HG02943 (cell line): ENCODE measurements around the gene TLN1.
A peak's percentile ranks its signal among the peaks of the same experiment; 100 is the strongest.

Experiments
- ATAC-seq: cut with Tn5 transposase; IDR thresholded peaks from one replicate; pipeline ENCODE4 v1.9.1; 2021; ENCODE audit warnings: mild to moderate bottlenecking, low read depth, moderate library complexity; ENCODE audit not compliant: unreplicated experiment

The TLN1 gene

DNA sequence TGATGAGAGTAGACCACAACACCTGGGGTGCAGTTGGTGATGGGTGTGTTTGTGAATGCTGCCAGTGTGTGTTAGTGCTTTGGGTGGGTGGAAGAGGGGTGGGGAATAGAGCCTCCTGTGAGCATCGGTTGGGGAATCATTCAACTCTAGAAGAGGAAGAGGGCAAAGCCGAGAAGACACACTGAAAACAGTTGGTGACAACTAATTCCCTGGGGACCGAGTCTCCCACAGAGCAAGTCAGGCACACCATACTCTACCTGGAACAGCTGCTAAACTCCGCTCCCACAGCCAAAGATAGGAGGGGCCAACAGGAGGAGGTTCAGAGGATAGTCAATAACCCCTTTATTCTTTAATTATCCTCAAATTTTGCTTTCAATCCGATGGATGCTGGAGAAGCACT lies 65.4 kb downstream of the TLN1 start:
- ATAC-seq = no peak

DNA sequence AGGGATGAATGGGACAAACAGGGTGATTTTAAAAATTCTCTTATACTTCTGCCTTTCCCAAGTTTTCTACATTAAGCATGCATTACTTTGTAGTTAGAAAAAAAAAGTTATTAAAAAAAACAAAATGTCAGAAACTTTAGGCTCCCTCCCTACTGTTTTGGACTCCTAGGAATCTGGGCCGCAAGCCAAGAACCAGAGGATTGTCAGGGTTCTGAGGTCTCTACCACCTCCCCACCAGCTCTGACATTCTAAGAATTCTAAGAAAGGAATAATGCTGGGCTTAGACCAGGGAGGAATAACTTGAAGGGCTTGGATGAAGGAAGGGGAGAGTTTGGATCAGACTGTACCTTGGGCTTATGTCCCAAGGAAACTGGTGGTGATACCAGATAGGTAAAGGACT lies 66.0 kb downstream of the TLN1 start:
- no peak for ATAC-seq

DNA sequence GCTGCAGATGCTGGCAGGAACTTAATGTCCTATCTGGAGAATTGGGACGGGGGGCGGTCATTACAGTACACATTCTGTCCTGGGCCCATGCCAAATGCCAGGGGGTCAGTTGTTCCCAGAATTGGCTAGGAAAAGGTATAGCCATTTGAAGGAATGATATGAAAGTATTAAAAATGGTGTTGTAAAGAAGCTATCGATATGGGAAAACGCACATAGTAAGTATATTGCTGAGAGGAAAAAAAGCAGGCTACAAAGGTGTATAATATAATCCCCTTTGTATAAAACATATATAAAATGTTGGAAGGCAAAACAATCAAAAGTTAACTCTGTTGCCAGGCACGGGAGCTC lies 66.5 kb downstream of the TLN1 start:
- ATAC-seq = no peak

DNA sequence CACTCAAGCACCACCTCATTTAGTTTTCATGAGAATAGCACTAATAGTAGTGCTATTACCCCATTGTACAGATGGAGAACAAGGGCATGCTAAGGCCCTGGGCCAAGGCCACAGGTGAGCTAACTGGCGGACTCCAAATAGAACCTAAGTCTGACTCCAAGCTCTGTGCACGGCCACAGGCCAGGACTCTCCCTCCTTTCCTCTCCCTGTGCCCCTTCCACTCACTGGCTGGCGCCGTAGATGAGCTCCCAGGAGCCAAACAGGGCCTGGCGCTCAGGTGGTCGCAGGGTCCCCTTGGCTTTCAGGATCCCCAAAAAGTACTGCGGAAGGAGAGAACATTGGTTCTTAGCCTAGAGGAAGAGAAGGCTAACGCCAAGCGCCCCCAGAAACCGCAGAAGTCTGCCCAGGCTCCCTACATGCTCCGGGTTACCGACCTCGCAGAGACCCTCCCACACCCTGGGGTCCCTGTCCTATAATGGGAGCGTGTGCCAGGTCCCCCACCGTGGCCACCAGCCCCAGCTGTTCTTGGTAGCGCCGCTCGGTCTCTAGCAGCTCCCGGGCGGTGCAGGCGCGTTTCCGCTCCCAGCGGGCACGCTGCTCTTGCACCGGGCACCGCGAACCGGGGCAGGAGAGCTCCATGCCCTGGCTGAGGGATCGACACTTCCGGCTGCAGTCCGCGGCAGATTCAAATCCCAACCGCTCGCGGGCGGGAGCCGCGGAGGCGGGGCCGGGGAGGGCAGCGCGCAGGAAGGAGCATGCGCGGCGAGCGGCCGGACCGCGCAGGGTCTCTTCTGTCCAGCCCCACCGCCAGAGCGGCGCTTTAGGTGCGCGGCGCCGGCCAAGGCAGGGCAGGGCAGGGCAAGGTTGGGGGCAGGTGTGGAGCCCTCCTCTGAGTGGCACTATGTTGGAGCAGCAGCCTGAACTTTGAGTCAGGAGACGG lies 67.2 kb downstream of the TLN1 start, which contains the start of gene ARHGEF39:
Gene ARHGEF39 (minus strand): TSS at position 665 of the 940 bp plus-strand sequence. CDS start 26 bp downstream, at position 639.
- ATAC-seq = no peak

DNA sequence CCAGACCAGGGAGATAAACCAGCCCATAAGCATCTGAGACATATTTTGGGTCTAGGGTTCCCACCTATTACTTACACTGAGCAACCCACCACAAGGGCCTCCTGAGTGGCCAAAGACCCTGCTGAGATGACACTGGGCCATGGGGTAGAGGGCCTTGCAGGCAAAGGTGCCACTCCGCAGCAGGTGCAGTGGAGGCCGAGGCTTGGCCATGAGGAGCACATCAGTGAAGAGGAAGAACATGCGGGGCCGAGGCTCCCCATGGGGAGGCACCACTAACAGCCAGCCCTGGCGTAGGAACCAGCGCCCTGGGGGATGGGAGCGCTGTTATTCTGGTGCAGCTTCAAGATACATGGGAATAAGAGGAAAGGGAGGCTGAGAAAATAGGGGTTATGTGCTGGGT lies 69.6 kb downstream of the TLN1 start:
- ATAC-seq = no peak

DNA sequence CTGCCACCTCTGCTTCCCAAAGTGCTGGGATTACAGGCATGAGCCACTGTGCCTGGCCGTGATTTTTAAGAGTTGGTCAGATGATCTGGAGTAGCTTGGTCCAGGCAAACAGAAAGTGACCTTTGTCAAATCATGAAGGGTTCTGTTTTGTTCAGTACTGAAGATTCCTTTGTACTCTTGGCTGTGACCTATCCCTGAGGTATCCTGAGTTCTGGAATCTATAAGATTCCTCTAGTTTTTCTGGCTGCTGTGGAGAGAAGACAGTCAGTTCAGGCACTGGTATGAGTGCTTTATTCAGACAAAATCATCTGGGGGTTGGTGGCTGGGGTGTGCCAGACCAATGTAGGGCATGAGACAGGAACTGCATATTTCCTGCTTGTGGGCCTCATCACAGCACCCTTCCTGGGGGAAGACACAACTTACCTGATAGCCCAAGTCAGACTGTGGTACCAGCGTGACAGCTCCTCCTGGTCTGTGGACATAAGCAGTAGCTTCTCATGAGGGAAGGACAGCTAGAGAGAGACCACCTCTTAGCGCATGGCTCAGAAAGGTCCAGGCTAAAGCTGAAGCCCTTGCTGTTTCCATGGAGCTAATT lies 70.1 kb downstream of the TLN1 start:
- no peak for ATAC-seq

DNA sequence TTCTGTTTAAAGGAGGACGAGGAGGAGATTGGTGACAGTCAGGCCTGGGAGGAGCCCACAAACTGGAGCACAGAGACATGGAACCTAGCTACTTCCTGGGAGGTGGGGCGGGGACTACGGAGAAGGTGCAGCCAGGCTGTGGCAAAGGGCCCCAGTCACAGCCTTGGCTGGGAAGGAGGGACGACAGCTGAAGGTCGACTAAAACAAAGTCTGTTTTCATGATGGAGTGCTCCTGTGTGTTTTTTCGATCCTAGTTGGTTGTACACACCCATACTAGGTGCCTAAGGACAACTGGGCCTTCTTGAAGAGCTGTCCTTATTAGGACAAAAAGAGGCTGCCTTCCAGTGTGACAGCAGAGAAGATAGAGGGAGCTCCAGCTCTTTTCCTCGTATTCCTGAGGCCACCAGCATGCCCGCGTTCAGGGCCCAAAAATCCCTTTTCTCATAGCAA lies 71.0 kb downstream of the TLN1 start:
- ATAC-seq = no peak

DNA sequence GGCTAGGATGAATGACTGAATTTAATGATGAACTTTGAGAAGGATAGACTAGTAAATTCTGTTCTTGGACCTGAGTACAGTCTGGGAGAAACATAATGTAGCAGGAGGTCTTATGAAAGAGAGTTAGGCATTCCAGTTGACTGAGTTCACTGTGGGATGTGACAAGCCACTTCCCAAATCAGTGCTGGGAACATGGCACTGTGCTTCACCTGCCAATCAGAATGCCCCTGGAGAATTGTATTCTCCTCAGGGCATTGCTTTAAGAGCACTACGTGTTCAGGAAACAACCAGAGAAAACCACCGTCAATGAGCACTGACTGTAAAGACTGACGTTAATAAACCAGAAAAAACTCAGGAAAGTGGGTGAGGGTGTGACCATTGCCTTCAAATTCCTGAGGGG lies 72.7 kb downstream of the TLN1 start:
- no peak for ATAC-seq

DNA sequence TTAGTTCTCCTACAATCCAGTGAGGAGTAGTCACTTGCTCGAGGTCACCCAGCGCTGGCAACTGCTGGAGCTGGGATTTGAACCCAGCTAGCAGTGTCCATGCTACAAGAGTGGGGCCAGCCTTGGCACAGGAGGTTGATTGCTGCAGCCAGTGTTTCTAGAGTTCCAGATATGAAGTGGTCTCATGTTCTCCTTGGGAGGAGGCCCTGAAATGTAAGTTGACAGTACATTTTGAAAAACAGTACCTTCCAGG lies 73.1 kb downstream of the TLN1 start:
- no peak for ATAC-seq

DNA sequence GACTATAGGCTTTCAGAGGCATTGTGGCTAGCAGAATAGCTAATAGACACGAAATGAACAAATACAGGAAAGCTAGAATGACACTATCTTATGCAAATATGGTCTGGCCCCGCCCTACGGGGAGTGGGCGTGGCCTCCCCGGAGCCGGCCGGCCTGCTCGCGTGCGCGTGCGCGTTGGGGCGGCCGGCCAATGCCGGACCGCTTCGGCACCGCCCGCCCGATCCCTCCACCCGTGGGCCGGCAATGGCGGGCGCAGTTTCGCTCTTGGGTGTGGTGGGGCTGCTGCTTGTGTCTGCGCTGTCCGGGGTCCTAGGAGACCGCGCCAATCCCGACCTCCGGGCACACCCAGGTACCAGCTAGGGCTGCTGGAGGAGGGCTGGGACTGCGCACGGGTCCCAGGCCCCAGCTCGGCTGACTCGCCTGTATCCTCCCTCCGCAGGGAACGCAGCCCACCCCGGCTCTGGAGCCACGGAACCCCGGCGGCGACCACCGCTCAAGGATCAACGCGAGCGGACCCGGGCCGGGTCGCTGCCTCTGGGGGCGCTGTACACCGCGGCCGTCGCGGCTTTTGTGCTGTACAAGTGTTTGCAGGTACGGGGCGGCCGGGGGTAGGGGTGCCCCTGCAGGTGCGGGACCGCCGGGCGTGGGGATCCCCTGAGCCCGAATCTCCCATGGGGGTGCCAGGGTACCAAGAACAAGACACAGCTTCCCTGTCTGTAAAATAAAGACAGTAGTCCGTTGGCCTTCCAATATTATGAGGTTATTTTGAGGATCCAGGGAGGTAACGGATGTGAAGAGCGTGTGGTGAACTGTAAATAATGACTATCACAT lies 73.6 kb downstream of the TLN1 start, which contains the start of gene CCDC107:
Gene CCDC107 (plus strand): TSS at position 156 of the 831 bp plus-strand sequence. CDS start 88 bp downstream, at position 244.
- ATAC-seq = peak; percentile 58

DNA sequence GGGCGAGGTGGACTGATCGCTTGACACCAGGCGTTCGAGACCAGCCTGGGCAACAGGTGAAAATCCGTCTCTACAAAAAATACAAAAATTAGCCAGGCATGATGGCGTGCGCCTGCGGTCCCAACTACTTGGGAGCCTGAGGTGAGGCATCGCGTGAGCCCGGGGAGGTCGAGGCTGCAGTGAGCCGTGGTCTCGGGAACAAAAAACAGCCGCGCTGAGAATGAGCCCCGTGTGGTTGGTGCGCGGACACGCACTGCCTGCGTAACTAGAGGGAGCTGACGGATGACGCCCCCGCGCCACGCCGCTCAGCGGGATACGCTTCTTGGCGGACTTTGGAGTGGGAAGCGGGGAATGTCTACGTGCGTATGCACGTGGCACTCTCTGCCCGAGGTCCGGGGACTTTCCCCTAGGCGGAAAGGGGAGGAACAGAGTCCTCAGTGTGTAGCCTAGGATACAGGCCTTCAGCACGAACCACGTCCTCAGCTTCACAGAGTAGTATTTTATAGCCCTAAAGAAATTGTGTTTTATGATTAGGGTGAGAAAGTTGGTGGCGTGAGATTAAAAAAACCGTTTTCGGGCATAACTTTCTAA lies 74.4 kb downstream of the TLN1 start, which contains the start of gene RMRP:
Gene RMRP (minus strand): TSS at position 474 of the 591 bp plus-strand sequence.
- ATAC-seq = peak; percentile 75

DNA sequence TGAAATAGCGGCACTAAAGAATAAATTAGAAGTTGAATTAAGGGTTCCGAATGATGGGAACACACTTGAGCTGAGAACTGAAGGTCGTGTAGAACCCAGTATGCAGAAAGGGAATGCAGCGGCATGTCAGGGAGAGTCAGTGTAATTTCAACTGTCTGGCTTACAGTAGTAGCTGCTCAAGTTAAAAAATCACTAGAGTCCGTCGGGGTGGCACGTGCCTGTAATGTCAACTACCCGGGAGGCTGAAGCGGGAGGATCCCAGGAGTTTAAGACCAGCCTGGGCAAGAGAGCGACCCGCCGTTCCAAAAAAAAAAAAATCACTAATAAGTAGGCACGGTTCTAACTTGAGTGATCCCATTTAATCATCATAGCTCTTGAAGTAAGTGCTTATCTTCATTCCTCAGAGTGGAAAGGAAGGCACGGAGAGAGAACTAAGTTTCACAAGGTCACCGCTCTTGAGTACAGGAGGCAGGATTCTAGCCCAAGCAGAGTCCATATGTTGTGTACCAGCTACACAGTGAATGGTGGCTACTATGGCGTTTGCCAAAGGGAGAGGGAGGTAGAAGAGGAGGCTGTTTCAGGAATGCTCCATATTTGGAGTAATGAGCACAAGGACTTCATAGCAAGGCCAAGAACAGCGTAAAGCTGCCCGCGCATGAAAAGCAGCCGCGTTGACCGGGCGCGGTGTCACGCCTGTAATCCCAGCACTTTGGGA lies 75.0 kb downstream of the TLN1 start:
- no peak for ATAC-seq

DNA sequence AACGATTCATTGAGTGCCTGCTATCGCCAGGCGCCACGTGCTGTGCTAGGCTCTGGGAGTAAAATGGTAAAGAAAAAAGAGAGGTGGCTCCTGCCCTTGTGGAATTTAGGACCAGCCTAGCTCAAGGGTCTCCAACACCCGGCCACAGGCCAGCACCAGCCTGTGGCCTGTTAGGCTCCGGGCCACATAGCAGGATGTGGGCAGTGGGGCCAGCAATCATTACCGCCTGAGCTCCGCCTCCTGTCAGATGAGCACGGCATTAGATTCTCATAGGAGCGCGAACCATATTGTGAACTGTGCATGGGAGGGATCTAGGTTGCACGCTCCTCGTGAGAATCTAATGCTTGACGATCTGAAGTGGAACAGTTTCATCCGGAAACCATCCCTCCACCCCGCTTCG lies 75.6 kb downstream of the TLN1 start:
- no peak for ATAC-seq

DNA sequence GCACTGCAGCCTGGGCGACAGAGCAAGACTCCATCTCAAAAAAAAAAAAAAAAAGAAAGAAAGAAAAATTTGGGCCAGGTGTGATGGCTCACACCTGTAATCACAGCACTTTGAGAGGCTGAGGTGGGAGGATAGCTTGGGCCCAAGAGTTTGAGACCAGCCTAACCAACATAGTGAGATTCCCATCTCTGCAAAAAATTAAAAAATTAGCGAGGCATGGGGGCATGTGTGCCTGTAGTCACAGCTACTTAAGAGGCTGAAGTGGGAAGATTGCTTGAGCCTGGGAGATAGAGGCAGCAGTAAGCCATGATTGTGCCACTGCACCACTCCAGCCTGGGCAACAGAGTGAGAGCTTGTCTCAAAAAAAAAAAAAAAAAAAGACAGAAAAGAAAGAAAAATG lies 78.4 kb downstream of the TLN1 start:
- ATAC-seq = no peak

DNA sequence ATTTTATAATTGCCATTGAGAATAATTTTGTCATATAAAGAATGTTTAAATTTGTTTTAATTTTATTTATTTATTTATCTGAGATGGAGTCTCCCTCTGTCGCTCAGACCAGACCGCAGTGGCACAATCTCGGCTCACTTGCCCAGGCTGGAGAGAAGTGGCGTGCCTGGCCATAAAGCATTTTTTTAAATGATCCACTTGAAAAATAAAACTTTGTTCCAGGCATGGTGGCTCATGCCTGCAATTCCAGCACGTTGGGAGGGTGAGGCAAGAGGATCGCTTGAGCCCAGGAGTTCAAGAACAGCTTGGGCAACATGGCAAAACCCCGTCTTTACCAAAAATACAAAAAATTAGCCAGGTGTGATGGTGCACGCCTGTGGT lies 79.2 kb downstream of the TLN1 start:
- no peak for ATAC-seq

DNA sequence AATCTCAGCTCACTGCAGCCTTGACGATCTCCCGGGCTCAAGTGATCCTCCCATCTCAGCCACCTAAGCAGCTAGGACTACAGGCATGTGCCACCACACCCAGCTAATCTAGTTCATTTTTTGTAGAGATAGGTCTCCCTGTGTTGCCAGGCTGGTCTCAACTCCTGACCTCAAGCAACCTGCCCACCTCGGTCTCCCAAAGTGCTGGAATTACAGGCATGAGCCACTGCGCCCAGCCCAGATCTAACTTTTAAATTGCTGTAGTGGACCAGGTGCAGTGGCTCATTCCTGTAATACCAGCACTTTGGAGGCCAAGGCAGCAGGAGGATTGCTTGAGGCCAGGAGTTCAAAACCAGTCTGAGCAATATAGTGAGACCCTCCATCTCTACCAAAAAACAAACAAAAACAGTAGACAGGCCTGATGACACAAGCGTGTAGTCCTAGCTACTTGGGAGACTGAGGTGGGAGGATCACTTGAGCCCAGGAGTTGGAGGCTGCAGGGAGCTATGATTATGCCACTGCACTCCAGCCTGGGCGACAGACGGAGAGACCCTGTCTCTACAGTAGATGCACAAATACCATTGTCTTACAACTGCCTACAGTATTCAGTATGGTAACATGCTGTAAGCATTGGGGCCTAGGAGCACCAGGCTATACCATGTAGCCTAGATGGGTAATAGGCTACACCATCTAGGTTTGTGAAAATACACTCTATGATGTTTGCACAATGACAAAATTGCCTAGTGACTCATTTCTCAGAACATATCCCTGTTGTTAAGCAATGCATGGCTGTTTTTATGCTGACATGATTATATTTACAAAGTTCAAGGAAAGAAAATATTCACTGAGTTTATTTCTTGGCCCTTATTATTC lies 79.8 kb downstream of the TLN1 start:
- no peak for ATAC-seq

DNA sequence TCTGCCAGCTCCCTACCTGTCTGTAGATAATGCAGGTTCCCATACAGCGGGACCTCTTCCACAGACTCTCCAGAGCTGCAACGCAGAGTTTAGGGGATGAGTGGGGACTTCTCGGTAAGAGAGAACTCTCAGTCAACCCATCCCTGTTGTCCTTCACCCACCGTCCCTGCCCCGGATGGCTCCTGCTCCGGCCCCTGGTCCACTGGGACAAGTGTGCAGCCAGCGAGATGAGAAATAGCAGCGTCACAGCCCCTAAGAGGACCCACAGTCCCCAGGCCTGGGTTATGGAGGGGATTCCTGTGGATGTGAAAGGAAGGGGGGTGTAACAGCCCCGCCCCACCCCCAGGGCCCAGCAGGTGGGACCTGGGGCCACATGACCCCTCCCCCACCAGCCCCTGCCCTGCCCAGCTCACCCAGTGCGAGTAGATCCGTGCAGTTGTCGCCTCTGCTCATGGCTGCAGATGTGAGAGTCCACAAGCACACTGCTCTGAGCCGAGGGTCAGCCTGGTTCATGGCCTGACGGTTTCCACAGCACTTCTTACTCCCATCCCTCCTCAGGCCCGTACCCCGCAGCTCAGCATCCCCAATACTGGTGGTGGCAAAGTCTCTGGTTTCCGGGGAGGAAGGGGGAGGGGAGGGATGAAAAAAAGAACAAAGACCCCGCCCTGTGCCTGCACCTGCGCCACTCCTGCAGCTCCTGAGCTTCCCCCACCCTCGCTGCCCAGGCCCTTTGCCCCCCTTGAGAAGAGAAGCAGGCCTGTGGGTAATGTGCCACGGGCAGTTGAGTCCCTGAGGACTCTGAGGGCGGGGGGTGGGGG lies 81.4 kb downstream of the TLN1 start, which contains the start of gene SIT1:
Gene SIT1 (minus strand): TSS at position 591 of the 818 bp plus-strand sequence. CDS start 78 bp downstream, at position 513.
- ATAC-seq = no peak
